DMS153 treated with DMSO at 0.1 percent for 48 hours (cell line): ENCODE results near the gene DRD2.
A peak's percentile ranks its signal among the peaks of the same experiment; 100 is the strongest.

Experiments
- DNase-seq: peaks from one replicate; lab custom pipeline; 2025; ENCODE audit not compliant: unreplicated experiment; lab: John Stamatoyannopoulos, UW

Gene DRD2

DNA sequence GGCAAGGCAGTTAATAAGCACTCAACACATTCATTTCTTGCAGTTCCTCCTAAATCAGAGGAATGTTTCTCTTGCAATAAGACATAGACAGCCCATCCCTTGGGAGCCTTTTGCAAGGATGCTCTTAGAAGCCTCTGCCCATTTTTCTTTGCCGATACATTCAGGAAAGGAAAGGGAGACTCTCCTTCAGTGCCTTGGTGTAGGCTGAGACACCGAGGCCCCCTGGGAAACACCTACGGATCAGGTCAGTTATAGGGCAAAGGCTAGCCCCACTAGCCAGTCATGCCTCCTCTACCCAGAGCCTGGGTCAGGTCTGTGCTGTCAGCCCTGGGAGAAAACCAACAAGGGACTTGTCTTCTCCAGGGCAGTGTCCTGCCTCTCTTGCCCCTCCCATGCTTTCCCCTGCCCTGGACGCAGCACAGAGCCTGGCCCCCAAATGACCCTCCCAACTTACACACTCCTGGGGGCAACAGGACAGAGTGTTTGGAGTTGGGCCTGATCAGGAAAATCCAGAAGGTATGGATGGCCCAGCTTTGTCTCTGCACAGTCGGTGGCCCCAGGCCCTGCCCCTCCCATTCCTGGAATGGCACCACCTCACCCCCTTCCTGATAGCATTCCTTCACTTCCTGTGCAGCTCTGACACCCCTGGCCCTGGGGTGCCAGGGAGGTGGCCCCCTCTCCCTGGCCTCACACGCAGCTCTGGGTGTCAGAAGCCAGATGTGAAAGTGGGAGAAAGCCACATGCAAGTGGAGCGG lies 69.3 kb downstream of the DRD2 start:
- no peak for DNase-seq

DNA sequence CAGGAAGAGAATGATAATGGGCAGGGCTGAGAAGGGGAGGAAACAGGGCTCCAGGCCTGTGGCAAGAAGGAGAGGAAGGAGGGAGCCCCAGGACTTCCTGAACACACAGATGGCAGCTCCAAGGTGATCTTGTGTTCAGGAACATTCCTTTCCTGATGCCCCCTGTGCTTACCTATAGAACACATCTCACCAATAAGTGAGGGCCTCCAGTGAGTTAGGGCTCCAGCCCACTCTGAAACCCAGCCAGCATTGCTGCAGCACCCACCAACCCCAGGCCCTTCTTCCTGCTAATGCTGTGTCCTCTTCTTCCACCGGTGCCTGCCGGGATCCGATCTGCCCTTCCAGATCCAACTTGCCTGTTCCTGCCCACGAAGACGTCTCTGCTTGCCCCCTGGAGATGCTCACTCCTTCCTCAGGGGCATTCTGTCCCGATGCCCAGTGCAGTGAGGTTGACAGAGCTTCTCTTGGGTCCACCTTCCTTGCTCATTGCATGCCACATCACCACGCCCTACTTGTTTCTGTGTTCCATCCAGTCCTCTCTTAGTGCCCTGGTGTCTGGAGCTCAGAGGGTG lies 70.3 kb downstream of the DRD2 start:
- no peak for DNase-seq

DNA sequence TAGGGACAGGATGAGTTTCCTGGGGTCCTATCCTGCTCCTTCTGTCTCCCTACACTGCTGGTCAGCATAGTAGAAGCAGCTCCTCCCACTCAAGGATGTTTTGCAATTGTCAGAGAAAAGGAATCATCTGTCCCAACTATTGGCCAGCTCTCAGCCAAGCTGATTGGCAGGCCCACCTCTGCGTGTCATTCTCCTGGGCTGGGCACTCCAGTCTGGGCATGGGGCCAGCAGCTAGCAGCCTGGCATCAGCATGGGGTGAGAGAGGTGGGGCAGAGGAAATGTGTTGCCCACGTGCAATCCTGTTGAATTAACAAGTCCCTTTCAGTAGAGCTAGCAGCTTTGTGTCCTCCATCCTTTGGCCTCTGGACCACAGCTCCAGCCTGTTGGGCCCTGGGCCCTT lies 73.5 kb downstream of the DRD2 start:
- peak; percentile 90 for DNase-seq

DNA sequence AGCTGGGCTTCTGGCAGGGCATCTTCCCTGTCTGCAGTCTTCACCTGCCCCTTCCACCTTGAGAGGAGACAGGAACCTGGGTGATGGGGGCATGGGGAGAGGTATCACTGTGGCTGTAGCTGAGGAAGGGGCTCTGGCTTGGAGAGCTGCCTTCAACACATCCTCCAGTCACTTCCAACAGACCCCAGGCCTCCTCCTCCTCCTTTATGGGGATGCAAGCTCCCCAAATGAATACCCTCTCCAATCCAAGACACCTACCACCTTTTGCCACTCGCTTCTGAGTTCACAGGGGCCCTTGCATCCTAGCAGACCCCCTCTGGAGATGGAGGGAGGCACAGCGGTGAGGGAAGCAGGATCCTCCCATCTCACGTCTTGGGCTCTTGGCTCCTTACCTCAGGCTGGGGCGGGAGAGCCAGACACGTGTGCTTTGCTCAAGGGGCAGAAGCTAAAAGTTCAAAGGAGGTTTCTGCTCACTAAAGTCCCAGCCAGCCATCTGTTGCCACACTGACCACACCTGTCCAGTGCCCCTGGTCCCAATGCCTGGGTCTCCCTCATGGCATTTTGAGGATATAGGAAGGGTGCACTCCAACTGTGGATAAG lies 74.5 kb downstream of the DRD2 start:
- no peak for DNase-seq

DNA sequence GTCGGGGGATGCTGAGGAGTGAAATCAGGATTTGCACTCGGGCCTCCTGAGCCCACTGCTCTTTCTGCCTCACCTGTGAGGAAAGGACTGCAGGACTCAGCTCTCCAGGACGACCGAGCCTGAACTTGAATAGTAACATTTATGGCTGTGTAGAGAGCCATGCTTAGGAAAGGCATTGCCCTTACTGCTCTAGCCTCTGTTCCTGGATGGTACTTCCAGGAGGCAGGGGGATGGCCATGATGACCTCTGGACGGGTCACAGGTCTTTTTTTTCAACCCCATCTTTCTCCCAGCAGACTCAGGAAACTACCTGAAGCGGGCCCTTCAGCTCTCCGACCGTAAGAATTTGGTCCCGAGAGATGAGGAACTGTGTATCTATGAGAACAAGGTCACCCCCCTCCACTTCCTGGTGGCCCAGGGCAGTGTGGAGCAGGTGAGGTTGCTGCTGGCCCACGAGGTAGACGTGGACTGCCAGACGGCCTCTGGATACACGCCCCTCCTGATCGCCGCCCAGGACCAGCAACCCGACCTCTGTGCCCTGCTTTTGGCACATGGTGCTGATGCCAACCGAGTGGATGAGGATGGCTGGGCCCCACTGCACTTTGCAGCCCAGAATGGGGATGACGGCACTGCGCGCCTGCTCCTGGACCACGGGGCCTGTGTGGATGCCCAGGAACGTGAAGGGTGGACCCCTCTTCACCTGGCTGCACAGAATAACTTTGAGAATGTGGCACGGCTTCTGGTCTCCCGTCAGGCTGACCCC lies 76.3 kb downstream of the DRD2 start:
- no peak for DNase-seq

DNA sequence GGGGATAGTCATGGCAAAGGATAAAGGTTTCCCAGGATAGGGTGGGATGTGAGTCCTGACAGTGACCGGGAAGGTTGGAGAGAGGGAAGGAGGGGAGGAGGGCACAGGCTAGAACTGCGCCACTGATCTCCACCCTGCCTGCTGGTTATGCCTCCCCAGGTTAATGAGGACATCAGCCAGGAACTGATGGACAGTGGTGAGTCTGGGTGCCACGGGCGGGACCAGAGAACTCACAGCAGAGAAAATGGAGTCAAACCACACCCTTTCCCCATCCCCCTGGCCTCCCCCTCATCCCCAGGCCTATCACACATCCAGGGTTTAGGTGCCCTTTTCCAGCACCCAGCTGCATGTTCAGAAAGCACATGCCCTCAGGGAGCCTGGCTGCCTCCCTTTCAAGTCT lies 77.4 kb downstream of the DRD2 start:
- DNase-seq: no peak

DNA sequence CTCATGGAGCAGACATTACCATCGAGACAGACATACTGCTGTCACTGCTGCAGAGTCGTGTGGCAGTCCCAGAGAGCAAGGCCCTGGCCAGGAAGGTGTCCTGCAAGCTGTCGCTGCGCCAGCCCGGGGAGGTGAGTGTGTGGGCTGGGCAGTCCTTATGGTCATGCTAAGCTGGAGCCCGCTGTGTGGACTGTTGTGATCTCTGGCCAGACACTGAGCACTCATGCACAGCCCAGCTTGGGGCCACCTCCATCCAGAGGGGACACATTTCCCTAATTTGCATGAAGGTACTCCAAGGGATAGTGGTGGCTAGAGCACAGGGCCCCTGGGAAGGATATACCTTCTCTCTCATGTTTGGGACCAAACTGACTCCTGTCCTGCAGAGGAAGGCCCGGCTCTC lies 78.0 kb downstream of the DRD2 start:
- DNase-seq: no peak

DNA sequence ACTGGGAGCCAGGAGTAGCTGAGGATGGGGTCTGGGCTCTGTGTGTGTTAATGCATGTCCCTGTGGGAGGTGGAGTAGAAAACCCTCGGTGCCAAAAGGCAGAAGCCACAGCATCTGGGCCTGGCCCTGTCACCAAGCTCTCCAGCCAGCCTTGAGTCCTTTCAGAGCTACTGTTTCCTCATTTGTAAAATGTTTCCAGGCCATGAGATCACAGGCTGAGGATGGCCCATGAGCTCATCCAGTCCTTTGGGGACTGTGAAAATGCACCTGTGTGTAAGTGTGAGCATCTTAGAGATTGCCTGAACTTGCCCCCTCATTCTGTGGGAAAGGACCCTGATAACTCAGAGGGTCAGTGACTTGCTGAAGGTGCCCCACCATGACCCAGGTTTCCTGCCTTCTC lies 78.5 kb downstream of the DRD2 start:
- DNase-seq: no peak

DNA sequence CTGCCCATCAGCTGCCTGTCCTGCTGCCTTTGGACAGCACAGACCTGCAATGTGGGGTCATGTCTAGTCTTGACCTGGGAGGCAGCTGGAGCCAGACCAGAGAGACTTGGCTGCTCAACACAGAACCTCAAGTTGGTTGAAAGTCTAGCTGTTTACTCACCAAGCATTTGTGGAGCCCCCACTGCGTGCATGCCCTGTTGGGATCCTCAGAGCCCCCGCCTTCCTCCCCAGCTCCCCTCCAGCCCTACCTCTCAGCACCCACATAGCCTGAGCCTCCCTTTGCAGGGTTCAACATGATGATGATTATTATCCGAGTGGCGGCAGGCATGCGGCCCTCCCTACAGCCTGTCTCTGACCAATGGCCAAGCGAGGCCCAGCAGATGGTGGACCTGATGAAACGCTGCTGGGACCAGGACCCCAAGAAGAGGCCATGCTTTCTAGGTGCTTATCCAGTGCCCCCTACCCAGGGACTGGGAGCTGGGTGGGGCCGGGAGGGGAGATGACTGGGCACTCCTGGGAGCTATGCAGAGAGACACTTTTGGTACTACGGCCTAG lies 79.3 kb downstream of the DRD2 start:
- no peak for DNase-seq

DNA sequence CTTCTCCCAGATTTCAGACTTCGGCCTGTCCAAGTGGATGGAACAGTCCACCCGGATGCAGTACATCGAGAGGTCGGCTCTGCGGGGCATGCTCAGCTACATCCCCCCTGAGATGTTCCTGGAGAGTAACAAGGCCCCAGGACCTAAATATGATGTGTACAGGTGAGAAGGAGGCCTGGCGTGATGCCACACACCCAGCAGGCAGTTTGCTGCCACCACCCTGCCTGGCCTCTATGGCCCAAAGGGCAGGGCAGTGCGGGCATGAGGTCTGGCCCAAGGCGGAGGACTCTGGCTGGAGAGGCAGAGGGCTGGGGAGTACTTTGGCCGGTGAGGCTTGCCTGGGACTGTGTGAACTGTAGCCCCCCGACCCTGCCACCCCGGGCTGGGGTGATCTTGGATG lies 80.3 kb downstream of the DRD2 start:
- DNase-seq: no peak

DNA sequence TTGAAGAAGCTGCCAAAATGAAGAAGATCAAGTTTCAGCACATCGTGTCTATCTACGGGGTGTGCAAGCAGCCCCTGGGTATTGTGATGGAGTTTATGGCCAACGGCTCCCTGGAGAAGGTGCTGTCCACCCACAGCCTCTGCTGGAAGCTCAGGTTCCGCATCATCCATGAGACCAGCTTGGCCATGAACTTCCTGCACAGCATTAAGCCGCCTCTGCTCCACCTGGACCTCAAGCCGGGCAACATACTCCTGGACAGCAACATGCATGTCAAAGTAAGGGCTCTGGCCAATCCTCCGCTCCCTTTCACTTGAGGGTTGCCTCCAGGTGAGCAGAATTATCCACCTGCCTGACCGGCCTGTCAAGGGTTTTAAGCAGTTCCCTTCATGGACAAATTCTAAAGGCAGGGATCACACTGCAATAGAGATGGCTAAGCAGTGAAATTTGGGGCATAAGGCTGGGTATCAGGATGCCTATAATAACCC lies 81.7 kb downstream of the DRD2 start:
- no peak for DNase-seq

DNA sequence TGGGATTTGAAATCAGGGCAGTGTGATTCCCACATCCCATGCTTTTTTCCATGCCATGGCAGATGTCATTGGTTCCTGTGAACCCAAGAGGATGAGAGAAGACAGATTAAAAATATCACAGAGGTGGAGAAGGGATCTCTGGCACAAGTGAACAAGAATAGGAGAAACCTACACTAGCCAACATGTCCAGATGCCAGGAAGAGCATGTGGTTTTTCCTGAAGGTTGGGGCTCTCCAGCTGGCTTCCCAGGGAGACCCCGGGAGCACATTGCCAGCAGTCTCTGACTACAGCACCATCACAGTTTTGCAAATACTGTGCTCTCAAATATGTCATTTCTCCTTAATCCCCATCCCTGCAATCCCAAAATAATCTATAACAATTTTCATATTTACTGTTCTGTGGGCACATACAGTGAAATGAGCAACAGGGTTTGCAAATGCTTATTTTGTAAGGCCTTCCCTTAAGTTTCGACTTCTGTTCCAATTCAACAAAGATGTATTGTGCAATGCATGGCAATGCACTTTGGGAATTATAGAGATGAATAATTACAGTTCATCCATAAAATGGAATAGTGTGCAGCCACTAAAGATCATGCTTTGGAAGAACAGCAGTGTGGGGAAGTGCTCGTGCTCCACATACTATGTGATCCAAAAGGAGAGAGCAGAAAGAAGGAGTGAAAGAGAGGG lies 82.8 kb downstream of the DRD2 start:
- no peak for DNase-seq

DNA sequence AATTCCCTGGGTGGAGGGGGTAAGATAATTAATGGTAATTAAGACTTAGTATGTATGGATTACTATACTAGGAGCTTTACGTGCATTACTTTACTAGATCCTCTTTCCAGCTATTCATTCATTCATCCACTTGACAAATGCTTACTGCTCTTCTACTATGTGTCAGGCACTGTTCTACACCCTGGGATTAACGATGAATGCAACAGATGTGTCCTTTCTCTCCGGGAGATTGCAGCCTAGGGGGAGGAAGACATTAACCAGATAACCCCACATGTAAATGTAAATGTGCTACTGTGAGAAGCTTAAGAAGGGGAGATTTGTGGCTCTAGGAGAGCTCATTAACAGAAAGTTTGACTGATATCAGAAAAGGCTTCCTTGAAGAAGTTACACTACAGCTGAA lies 85.9 kb downstream of the DRD2 start:
- DNase-seq: no peak

DNA sequence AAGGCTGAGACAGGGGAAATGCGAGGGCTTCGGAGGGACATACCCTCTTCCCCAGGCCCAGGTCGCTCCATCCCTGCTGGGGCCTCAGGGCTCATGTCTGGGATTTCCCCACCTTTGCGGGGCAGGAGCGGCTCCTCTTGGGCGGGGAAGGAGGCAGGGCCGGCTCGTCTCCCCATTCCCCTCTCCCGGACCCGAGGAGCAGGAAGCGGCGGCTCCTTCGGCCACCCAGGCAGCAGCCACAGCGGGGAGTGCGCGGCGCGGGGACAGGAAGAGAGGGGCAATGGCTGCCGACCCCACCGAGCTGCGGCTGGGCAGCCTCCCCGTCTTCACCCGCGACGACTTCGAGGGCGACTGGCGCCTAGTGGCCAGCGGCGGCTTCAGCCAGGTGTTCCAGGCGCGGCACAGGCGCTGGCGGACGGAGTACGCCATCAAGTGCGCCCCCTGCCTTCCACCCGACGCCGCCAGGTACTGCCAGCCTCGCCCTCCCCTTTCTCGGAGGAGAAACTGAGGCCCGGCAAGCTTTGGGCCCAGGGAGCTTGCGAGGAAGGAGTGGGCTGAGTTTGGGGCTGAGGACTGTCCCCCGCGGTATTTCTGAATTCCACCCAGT lies 87.5 kb downstream of the DRD2 start, which contains the start of gene ANKK1:
Gene ANKK1, plus strand, starts transcription at position 175 of the 607 bp plus-strand sequence. Its CDS starts 106 bp downstream, at position 281.
- DNase-seq: no peak

DNA sequence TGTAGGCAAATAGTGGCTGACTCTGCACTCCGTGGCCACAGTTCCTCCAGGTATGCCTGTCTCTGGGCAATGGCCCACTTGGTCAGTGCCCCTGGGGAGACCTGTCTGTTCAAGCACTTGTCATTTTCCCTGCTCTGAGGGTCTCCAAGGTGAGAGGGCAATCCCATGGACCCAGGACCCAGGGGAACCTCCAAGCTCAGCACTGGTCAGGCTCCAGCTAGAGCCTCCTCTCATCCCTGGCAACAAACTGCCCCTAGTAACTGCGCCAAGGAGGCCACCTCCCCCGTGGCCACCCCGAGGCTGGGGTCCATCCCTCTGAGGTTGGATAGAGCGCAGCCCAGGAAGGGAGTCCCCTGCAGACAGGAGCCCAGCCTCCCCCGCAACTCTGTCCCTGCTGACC lies 88.3 kb downstream of the DRD2 start:
- DNase-seq: no peak

DNA sequence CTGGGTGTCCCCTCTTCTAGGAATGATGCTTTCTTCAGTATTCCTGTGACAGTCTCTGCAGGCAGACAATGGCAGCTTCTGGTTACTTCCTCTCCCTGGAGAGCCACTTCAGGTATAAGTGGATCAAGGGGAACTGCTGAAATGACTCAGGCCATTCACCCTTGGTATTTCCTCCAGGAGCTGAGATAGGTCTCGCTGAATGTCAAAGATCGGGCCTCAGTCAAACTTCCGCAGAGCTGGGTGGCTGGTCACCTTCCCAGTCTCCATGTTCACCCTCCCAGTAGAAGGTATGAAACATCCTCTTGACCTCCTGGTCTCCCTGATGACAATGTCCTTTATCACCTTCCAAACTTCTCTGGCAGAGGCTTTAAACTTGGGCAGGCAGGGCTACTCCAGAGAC lies 89.4 kb downstream of the DRD2 start:
- no peak for DNase-seq

DNA sequence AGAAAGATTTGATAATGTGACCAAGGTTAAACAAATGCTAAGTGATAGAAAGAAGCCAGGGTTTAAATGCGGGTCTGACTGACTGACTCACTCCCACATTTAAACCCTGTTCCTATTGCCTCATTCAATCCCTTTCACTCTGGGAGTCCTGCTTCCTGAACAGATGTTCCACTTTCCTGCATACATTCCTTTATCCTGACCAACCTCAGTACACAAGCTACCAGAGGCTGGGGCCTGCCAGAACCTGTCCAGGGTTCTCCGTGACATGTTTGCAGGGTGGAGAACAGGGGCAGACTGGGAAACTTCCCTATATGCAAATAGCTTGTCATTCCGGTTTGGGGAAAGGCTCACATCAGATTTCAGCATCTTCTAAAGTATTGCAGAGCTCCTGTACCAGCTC lies 90.6 kb downstream of the DRD2 start:
- DNase-seq: peak; percentile 37

DNA sequence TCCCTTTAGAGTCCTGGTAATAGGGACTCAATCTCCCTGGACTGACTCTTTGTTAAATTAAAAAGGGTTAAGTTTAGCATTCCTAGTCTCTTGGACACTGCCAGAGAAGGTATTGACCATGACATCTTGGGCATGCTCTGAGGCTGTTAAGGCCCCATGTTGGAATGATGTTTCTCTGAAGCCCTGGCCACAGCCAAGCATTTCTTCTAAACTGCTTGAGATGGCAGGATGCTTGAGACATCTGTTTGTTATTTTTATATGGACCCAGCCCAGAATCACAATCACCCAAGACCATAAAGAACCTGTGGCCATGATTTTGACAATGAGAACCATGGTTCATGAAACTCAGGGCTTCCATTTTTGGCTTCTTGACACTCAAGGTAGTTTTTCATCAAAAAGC lies 93.1 kb downstream of the DRD2 start:
- DNase-seq: no peak

DNA sequence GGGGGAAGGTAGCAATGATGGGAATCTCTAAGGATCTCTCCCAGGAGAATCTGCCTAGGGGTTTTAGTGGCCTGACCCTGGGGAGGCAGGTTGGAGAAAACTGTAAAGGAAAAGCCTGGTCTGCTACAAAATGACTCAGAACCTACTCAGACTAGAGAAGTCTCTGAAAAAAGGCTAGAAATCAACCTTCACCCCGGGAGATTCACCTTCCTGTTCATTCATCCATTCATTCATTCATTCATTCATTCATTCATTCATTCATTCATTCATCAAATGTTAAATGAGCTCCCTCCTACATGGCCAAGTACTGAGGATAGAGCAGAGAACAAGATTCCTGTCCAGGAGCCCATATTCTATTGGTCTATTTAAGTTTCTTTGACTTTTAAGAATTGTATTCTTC lies 96.5 kb downstream of the DRD2 start:
- no peak for DNase-seq

DNA sequence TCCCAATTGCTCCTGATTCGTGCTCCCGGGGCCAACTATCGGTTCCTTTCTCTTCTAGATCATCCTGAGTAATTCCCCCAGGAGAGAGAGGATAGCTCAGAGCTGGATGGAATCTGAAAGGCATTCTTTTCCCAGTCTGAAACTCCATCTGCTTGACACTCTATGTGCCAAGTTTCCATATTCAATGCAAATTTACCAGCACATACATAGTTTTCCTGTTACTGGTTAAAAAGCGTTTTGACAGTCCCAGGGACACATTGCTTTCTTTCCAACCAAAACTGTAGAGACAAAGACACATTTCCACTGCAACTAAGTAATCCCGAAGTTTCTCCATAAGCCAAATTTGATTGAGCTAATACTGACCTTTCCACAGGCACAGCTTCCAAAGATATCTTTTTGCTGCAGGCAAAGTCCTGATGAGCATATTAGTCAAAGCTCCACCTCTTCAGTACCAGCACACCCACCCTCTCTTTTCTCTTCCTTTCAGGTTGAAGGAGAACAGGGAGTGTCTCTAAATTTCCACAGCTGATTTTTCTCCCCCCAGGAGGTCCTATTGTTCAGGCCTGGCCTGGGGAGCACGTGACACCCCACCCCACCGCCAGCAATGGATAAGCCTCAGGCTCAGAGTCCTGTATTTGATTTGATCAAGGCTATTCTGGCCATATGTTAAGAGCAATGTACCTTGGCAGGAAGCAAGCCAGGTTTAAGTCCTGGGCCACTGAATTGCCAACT lies 97.4 kb downstream of the DRD2 start:
- no peak for DNase-seq
